Middle frontal gyrus (tissue), 1 donor: ENCODE results near the gene KIF3B.
"Not testable (repeated sequence)": the region's sequence is repeated elsewhere in the genome, so short reads cannot be mapped to it uniquely, and the experiment has no call there.

Experiments used
- DNase-seq: peaks from one replicate; pipeline ENCODE4 v3.0.0-alpha.2; 2015; ENCODE audit warnings: low spot score; ENCODE audit errors: extremely low spot score

The KIF3B gene

DNA sequence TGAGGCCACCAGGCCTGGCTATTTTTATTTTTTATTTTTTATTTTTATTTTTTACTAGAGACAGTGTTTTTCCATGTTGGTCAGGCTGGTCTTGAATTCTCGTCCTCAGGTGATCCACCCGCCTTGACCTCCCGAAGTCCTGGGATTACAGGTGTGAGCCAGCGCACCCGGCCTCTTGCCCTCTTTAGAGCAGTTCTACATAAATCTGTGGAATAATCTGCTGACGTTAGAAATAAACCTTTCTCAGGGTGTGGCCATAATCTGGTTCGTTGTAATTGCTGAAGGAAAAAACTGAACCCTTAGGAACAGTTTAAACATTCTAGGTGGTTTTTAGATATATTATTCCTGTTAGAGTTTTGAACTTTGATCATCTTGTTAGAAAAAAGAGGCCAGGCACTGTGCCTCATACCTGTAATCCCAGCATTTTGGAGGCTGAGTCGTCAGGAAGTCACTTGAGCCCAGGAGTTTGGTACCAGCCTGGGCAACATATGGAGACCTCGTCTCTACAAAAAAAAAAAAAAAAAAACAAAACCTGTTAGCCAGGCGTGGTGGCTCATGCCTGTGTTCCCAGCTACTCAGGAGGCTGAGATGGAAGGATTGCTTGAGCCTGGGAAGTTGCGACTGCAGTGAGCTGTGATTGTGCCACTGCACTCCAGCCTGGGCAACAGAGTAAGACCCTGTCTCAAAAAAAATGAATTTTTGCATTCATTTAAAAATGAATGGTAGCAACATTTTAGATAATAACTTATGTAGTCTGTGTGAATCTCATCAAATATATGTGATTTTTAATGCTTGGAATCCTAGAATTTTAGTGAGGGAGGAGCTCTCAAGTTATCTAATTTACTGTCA, 104.9 kb downstream of the KIF3B start:
- no peak for DNase-seq

DNA sequence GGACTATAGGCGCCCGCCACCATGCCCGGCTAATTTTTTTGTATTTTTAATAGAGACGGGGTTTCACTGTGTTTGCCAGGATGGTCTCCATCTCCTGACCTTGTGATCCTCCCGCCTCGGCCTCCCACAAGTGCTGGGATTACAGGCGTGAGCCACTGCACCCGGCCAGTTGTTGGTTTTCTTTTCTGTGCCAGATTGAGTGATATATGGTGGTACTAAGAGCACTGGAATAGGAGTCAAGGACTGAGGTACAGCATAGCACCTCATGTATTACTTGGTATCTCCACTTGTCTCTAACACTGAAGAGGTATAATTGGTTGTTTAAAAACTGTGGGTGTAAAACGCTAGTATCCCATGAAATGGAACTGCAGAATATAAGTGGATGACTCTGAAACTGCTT, 106.0 kb downstream of the KIF3B start:
- not testable (repeated sequence) for DNase-seq
